Smooth muscle cell (in vitro differentiated cells): ENCODE measurements around the gene SLC6A20. TPM values are rescaled to one million over a fixed set of nuclear protein-coding genes. Genes with fewer than 3 reads are reported as not detected.

Source experiments
- DNase-seq: peaks from one replicate; lab custom pipeline; 2025; ENCODE audit not compliant: unreplicated experiment; lab: John Stamatoyannopoulos, UW
- H2AFZ ChIP-seq: fragments of 200-600 bp; sonication (generic); 2 replicates; pipeline ENCODE4 v1.6.0; 2016; ENCODE audit warnings: antibody characterized with exemption, low read depth, mild to moderate bottlenecking
- H3F3A ChIP-seq: fragments of 200-600 bp; sonication (generic); 2 replicates; pipeline ENCODE4 v1.6.0; 2017; ENCODE audit warnings: antibody characterized with exemption, low read depth
- H3K27ac ChIP-seq: fragments of 200-600 bp; sonication (generic); 2 replicates; pipeline ENCODE4 v1.5.1; 2016; ENCODE audit warnings: low read depth, mild to moderate bottlenecking
- H3K27me3 ChIP-seq: fragments of 200-600 bp; sonication (generic); 2 replicates; pipeline ENCODE4 v1.6.1; 2016; ENCODE audit warnings: low read depth, mild to moderate bottlenecking
- H3K36me3 ChIP-seq: fragments of 200-600 bp; sonication (generic); 2 replicates; pipeline ENCODE4 v1.5.1; 2016; ENCODE audit warnings: low read depth
- H3K4me1 ChIP-seq: fragments of 200-600 bp; sonication (generic); 2 replicates; pipeline ENCODE4 v1.5.1; 2016; ENCODE audit warnings: low read depth
- H3K4me2 ChIP-seq: fragments of 200-600 bp; sonication (generic); 2 replicates; pipeline ENCODE4 v1.6.0; 2016; ENCODE audit warnings: mild to moderate bottlenecking
- H3K4me3 ChIP-seq: fragments of 200-600 bp; sonication (generic); 2 replicates; pipeline ENCODE4 v1.5.1; 2016; ENCODE audit warnings: mild to moderate bottlenecking
- H3K79me2 ChIP-seq: fragments of 200-600 bp; sonication (generic); 2 replicates; pipeline ENCODE4 v1.6.0; 2016; ENCODE audit warnings: low read depth, mild to moderate bottlenecking
- H3K9ac ChIP-seq: fragments of 200-600 bp; sonication (generic); 2 replicates; pipeline ENCODE4 v1.6.0; 2016; ENCODE audit warnings: low read depth
- H3K9me3 ChIP-seq: fragments of 200-600 bp; sonication (generic); replicated peaks from 2 replicates; pipeline ENCODE4 v1.5.1; 2016; ENCODE audit warnings: low read depth
- H4K20me1 ChIP-seq: fragments of 200-600 bp; sonication (generic); 2 replicates; pipeline ENCODE4 v1.6.0; 2016; ENCODE audit warnings: low read depth
- WGBS: methylation state at CpG from one replicate; pipeline ENCODE4 v1.1.7; 2016; ENCODE audit warnings: low lambda C conversion rate; 5-methylcytosine and 5-hydroxymethylcytosine counted together
- polyA plus RNA-seq: library from polyadenylated mRNA; unstranded; fragments of >200 nt; fragmentation: Nextera tagmentation; extraction: Ambion mirVana; gene quantifications from 2 replicates; pipeline ENCODE4 v1.2.1, GENCODE V29; 2016
- total RNA-seq: library from RNA; depleted of rRNA; stranded (reverse); fragments of >200 nt; gene quantifications from 2 replicates; pipeline ENCODE4 v1.2.3, GENCODE V29; 2014
- TF ChIP-seq, protein P1 (sequence below): fragments of 200-600 bp; sonication (generic); IDR thresholded peaks from 2 replicates; pipeline ENCODE4 v1.5.1; 2017; ENCODE audit warnings: borderline replicate concordance, mild to moderate bottlenecking, antibody characterized with exemption; ENCODE audit not compliant: insufficient read depth, poor library complexity, severe bottlenecking

Gene SLC6A20
- total and polyA plus RNA-seq, 2 experiments from 2014 or later: 0.10 to 0.49 TPM

DNA sequence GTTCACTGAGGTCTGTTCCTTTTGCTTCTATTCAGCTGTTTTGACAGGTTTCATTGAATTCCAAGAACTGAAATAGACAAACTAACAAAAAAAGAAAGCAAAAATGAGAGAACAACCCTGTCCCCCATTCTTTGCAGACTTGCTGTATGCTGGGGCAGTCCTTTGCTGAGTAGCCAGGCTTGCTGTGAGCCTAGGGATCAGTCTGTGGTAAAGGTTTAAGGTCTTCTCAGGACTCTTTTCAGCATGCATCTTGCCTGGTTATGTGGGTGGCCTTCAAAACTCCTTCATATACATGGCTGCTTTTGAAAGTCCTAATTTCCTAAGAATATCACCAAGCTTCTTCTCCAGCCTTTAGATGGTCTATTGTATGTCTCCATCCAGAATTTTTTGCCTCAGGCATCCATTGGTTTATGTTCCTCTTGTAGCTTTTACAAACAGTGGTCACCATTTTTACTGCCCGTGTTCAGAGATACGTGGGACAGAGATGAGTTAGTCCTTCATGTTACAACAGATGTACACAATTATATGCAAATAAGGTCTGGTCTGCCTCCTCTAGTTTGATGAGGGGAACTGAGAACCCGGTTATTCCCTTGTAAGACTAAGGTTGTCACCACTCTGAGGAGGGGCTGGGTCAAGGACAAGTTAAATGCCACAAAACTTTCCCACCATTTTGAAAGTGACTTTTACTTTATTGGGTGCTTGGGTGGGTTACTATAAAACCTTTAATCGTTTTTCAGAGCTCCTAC, 65.8 kb downstream of the SLC6A20 start:
- no peaks in the 10 kb centered on the region for H3F3A ChIP-seq
- H3K4me1 ChIP-seq: no peaks in the 10 kb centered on the region
- H3K9ac ChIP-seq: no peak overlapping the region
- peaks cover 21% of the 10 kb centered on the region for H3K36me3 ChIP-seq
- TF ChIP-seq, protein P1, sequence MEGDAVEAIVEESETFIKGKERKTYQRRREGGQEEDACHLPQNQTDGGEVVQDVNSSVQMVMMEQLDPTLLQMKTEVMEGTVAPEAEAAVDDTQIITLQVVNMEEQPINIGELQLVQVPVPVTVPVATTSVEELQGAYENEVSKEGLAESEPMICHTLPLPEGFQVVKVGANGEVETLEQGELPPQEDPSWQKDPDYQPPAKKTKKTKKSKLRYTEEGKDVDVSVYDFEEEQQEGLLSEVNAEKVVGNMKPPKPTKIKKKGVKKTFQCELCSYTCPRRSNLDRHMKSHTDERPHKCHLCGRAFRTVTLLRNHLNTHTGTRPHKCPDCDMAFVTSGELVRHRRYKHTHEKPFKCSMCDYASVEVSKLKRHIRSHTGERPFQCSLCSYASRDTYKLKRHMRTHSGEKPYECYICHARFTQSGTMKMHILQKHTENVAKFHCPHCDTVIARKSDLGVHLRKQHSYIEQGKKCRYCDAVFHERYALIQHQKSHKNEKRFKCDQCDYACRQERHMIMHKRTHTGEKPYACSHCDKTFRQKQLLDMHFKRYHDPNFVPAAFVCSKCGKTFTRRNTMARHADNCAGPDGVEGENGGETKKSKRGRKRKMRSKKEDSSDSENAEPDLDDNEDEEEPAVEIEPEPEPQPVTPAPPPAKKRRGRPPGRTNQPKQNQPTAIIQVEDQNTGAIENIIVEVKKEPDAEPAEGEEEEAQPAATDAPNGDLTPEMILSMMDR: no peak
- no peak overlapping the region for H3K4me2 ChIP-seq
- no peaks in the 10 kb centered on the region for H3K27me3 ChIP-seq
- DNase-seq: no peak
- 94% methylated on average over 4 of the region's 4 CpGs for WGBS
- H3K27ac ChIP-seq: no peak overlapping the region
- H3K9me3 ChIP-seq: no peaks in the 10 kb centered on the region
- H3K79me2 ChIP-seq: no peaks in the 10 kb centered on the region
- H3K4me3 ChIP-seq: no peak overlapping the region
- H2AFZ ChIP-seq: no peak overlapping the region
- peaks cover 26% of the 10 kb centered on the region for H4K20me1 ChIP-seq

DNA sequence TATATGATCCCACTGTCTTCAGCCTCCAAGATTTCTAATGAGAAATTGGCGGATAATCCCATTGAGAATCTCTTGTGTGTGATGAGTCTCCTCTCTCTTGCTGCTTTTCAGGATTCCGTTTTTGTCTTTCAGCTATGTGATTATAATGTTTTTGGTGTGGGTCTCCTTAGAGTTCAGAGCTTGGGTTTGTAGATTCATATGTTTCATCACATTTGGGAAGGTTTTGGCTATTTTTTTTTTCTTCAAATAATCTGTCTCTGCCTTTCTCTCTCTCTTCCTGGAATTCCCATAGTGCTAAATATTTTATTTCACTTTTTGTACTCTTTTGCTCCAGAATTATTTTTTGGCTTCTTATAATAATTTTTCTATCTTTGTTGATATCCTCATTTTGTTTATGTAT, 66.7 kb downstream of the SLC6A20 start:
- Histone ChIP-seq H3K36me3 (peaks cover 18% of the 10 kb centered on the region), H3K9ac (no peak overlapping the region), H3K4me3 (no peak overlapping the region), H3K9me3 (no peaks in the 10 kb centered on the region), H3K27ac (no peak overlapping the region), H3K4me2 (no peak overlapping the region), H3K27me3 (no peaks in the 10 kb centered on the region), H4K20me1 (peaks cover 26% of the 10 kb centered on the region), H3K79me2 (peaks cover 8% of the 10 kb centered on the region), H2AFZ (no peak overlapping the region), H3K4me1 (no peaks in the 10 kb centered on the region), H3F3A (no peaks in the 10 kb centered on the region)
- 50% methylated on average over 2 of the region's 2 CpGs for WGBS
- TF ChIP-seq, protein P1: no peak
- DNase-seq: no peak

DNA sequence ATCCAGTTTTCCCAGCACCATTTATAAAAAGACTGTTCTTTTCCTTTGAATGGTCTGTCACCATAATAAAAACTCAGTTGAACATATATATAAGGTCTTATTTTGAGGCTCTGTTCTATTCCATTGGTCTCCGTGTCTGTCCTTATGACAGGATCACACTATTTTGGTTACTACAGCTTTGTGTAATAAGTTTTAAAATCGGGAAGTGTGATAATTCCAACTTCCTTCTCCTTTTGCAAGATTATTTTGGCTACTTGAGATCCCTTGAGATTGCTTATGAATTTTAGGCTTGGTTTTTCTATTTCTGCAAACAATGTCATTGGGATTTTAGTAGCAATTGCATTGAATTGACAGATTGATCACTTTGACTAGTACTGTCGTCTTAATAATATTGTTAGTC, 71.4 kb downstream of the SLC6A20 start:
- H2AFZ ChIP-seq: no peak overlapping the region
- peaks cover 28% of the 10 kb centered on the region for H4K20me1 ChIP-seq
- WGBS: 96% methylated on average over 3 of the region's 3 CpGs
- no peaks in the 10 kb centered on the region for H3F3A ChIP-seq
- no peaks in the 10 kb centered on the region for H3K4me1 ChIP-seq
- no peak for DNase-seq
- H3K27ac ChIP-seq: no peak overlapping the region
- H3K27me3 ChIP-seq: no peaks in the 10 kb centered on the region
- TF ChIP-seq, protein P1: no peak
- peaks cover 12% of the 10 kb centered on the region for H3K79me2 ChIP-seq
- H3K4me3 ChIP-seq: no peak overlapping the region
- no peak overlapping the region for H3K4me2 ChIP-seq
- H3K9me3 ChIP-seq: no peaks in the 10 kb centered on the region
- H3K36me3 ChIP-seq: peaks cover 17% of the 10 kb centered on the region
- no peak overlapping the region for H3K9ac ChIP-seq
